OCI-LY1 (cell line): Measurements from ENCODE around the gene LMX1A.

Experiments used
- H2AFZ ChIP-seq: fragments of 200-600 bp; sonication (generic), shearing (Covaris generic); 2 replicates; pipeline ENCODE4 v1.6.0; 2014; ENCODE audit warnings: antibody characterized with exemption, mild to moderate bottlenecking, low read length
- H3F3A ChIP-seq: fragments of 200-600 bp; sonication (generic), shearing (Covaris generic); 2 replicates; pipeline ENCODE4 v1.6.0; 2014; ENCODE audit warnings: mild to moderate bottlenecking, antibody characterized with exemption, low read length, moderate library complexity; ENCODE audit not compliant: insufficient read depth
- H3K27ac ChIP-seq: fragments of 200-600 bp; sonication (generic); 2 replicates; pipeline ENCODE4 v1.5.1; 2014; ENCODE audit warnings: low read length, mixed run types, mild to moderate bottlenecking, low read depth; ENCODE audit not compliant: poor library complexity, severe bottlenecking
- H3K27me3 ChIP-seq: fragments of 200-600 bp; sonication (generic); 2 replicates; pipeline ENCODE4 v1.6.0; 2014; ENCODE audit warnings: antibody characterized with exemption, mild to moderate bottlenecking, low read length, moderate library complexity; ENCODE audit not compliant: insufficient read depth
- H3K36me3 ChIP-seq: fragments of 200-600 bp; sonication (generic); 2 replicates; pipeline ENCODE4 v1.6.1; 2014; ENCODE audit warnings: mild to moderate bottlenecking, antibody characterized with exemption, low read length, moderate library complexity, mixed read lengths; ENCODE audit not compliant: insufficient read depth
- H3K4me1 ChIP-seq: fragments of 200-600 bp; sonication (generic); 2 replicates; pipeline ENCODE4 v1.5.1; 2014; ENCODE audit warnings: mild to moderate bottlenecking, low read length, moderate library complexity; ENCODE audit not compliant: insufficient read depth, severe bottlenecking
- H3K4me2 ChIP-seq: fragments of 200-600 bp; sonication (generic), shearing (Covaris generic); 2 replicates; pipeline ENCODE4 v1.6.1; 2014; ENCODE audit warnings: low read length
- H3K4me3 ChIP-seq: fragments of 200-600 bp; sonication (generic); 2 replicates; pipeline ENCODE4 v1.5.1; 2014; ENCODE audit warnings: low read length, low read depth, mild to moderate bottlenecking, mixed read lengths; ENCODE audit not compliant: poor library complexity, severe bottlenecking
- H3K79me2 ChIP-seq: fragments of 200-600 bp; shearing (Covaris generic); 2 replicates; pipeline ENCODE4 v1.6.1; 2016; ENCODE audit warnings: mixed run types, low read length, mixed read lengths; ENCODE audit not compliant: insufficient read depth
- H3K9ac ChIP-seq: fragments of 200-600 bp; sonication (generic), shearing (Covaris generic); 2 replicates; pipeline ENCODE4 v1.6.1; 2014; ENCODE audit warnings: mild to moderate bottlenecking, low read length, mixed read lengths
- H3K9me2 ChIP-seq: fragments of 200-600 bp; sonication (generic), shearing (Covaris generic); 2 replicates; pipeline ENCODE4 v1.6.1; 2014; ENCODE audit warnings: low read depth, mild to moderate bottlenecking, low read length, mixed read lengths
- H3K9me3 ChIP-seq: fragments of 200-600 bp; shearing (Covaris generic); 2 replicates; pipeline ENCODE4 v1.6.1; 2014; ENCODE audit warnings: low read length, mixed read lengths
- H4K20me1 ChIP-seq: fragments of 200-600 bp; sonication (generic), shearing (Covaris generic); 2 replicates; pipeline ENCODE4 v1.6.0; 2016; ENCODE audit warnings: mild to moderate bottlenecking, low read length; ENCODE audit not compliant: insufficient read depth
- EZH2 ChIP-seq: fragments of 200-600 bp; sonication (generic), shearing (Covaris generic); IDR thresholded peaks from 2 replicates; pipeline ENCODE4 v1.8.0; 2017; ENCODE audit warnings: borderline replicate concordance, mixed run types, mild to moderate bottlenecking, antibody characterized with exemption, low read length, moderate library complexity, mixed read lengths
- TF ChIP-seq, protein P1 (sequence below): fragments of 200-600 bp; sonication (generic), shearing (Covaris generic); IDR thresholded peaks from 2 replicates; pipeline ENCODE4 v1.5.1; 2017; ENCODE audit warnings: mild to moderate bottlenecking, antibody characterized with exemption, low read length, moderate library complexity, mixed read lengths

LMX1A gene

GRCh38 chr1:165259236-165259635 lies 97.3 kb downstream of the LMX1A start:
- H3K27ac ChIP-seq: no peak overlapping the region
- H4K20me1 ChIP-seq: no peaks in the 10 kb centered on the region
- no peak overlapping the region for H2AFZ ChIP-seq
- no peaks in the 10 kb centered on the region for H3K4me1 ChIP-seq
- no peaks in the 10 kb centered on the region for H3K9me3 ChIP-seq
- no peaks in the 10 kb centered on the region for H3K9me2 ChIP-seq
- TF ChIP-seq, protein P1, sequence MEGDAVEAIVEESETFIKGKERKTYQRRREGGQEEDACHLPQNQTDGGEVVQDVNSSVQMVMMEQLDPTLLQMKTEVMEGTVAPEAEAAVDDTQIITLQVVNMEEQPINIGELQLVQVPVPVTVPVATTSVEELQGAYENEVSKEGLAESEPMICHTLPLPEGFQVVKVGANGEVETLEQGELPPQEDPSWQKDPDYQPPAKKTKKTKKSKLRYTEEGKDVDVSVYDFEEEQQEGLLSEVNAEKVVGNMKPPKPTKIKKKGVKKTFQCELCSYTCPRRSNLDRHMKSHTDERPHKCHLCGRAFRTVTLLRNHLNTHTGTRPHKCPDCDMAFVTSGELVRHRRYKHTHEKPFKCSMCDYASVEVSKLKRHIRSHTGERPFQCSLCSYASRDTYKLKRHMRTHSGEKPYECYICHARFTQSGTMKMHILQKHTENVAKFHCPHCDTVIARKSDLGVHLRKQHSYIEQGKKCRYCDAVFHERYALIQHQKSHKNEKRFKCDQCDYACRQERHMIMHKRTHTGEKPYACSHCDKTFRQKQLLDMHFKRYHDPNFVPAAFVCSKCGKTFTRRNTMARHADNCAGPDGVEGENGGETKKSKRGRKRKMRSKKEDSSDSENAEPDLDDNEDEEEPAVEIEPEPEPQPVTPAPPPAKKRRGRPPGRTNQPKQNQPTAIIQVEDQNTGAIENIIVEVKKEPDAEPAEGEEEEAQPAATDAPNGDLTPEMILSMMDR: no peak
- no peak for TF ChIP-seq EZH2
- H3K9ac ChIP-seq: no peak overlapping the region
- no peaks in the 10 kb centered on the region for H3K79me2 ChIP-seq
- H3F3A ChIP-seq: no peaks in the 10 kb centered on the region
- no peaks in the 10 kb centered on the region for H3K36me3 ChIP-seq
- no peak overlapping the region for H3K4me2 ChIP-seq
- H3K27me3 ChIP-seq: no peaks in the 10 kb centered on the region
- no peak overlapping the region for H3K4me3 ChIP-seq

DNA sequence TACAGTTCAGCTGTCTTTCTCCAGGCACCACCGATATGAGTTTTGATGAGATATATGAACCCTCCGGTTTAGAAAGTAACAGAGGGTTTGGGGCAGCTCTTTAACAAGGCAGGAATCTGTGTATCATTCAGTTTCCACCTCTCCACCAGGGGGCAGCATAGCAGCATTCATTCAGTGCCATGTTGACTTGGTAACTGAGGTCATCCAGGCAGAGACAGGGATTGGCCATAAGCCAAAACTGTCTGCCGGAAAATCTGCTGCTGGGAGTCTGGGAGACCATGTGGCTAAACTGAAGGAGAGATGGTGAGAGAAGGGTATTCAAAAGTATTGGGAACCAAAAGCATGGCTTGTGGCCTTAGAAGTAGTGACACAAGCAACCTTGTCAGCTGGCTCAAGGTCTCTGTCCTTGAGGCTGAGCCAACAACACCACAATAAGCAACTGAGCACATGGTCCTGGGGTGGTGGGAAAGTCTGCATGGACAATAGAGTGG lies 98.5 kb downstream of the LMX1A start:
- no peak for TF ChIP-seq EZH2
- TF ChIP-seq, protein P1: peak; percentile 85; the same call in 1 of the 2 replicates
- Histone ChIP-seq H3K4me1 (no peaks in the 10 kb centered on the region), H3K9ac (no peak overlapping the region), H2AFZ (no peak overlapping the region), H3K27me3 (no peaks in the 10 kb centered on the region), H3K36me3 (no peaks in the 10 kb centered on the region), H3K9me3 (no peaks in the 10 kb centered on the region), H3K9me2 (no peaks in the 10 kb centered on the region), H3K4me3 (no peak overlapping the region), H3F3A (no peaks in the 10 kb centered on the region), H4K20me1 (no peaks in the 10 kb centered on the region), H3K79me2 (no peaks in the 10 kb centered on the region), H3K27ac (no peak overlapping the region), H3K4me2 (no peak overlapping the region)

DNA sequence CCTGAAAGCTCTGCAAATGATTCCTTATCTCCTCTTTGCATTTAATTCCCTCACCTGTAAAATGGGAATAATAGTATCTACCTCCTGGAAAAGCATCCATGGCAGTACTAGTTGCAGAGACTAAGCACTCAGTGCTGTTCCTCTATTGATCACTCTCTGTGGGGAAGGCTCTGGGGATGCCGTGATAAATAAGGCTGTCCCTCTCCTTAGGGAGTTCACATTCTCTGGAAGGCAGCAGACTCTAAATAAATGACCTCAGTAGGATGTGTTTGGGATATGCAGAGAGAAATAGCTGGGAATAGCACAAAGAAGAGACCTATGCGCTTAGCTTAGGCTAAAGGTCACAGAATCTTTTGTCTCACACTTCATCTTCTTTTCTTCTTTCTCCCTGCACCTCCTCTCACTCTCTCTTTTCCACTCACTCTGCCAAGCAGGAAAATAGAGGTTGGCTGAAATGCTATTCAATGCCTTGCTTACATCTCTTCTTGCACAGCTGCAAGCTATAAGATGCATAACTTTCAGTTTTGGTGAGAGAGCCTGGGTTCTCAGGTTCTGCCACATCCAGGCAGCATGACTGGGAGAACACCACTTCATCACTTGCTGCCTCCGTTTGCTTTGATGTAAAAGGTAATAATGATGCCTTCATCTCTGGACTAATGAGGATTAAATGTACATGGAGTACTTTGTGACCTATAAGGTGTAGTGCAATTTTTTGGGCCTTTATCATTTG lies 101.5 kb downstream of the LMX1A start:
- H3K9me3 ChIP-seq: no peaks in the 10 kb centered on the region
- TF ChIP-seq, protein P1: no peak
- TF ChIP-seq EZH2: no peak
- no peak overlapping the region for H2AFZ ChIP-seq
- no peak overlapping the region for H3K4me2 ChIP-seq
- no peak overlapping the region for H3K4me3 ChIP-seq
- H3K79me2 ChIP-seq: no peaks in the 10 kb centered on the region
- no peaks in the 10 kb centered on the region for H3F3A ChIP-seq
- no peak overlapping the region for H3K9ac ChIP-seq
- H3K9me2 ChIP-seq: no peaks in the 10 kb centered on the region
- no peak overlapping the region for H3K27ac ChIP-seq
- H4K20me1 ChIP-seq: no peaks in the 10 kb centered on the region
- no peaks in the 10 kb centered on the region for H3K4me1 ChIP-seq
- no peaks in the 10 kb centered on the region for H3K27me3 ChIP-seq
- H3K36me3 ChIP-seq: no peaks in the 10 kb centered on the region
